DMS53 (cell line): ENCODE data around the gene ROMO1.
"Not testable (repeated sequence)": the region's sequence is repeated elsewhere in the genome, so short reads cannot be mapped to it uniquely, and the experiment has no call there.

Experiments
- DNase-seq: peaks from one replicate; lab custom pipeline; 2025; lab: John Stamatoyannopoulos, UW

Gene ROMO1

GRCh38 chr20:35681960-35682359 is 17.2 kb upstream of the ROMO1 start:
- no peak for DNase-seq

DNA sequence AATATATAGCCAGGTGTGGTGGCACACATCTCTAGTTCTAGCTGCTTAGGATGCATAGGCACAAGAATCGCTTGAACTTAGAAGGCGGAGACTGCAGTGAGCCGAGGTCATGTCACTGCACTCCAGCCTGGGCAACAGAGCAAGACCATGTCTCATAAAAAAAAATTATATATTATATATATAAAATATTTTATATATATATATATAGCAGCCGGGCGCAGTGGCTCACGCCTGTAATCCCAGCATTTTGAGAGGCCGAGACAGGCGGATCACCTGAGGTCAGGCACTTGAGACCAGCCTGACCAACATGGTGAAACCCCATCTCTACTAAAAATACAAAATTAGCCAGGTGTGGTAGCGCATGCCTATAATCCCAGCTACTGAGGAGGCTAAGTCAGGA is 13.8 kb upstream of the ROMO1 start:
- DNase-seq, result not testable (repeated sequence)

DNA sequence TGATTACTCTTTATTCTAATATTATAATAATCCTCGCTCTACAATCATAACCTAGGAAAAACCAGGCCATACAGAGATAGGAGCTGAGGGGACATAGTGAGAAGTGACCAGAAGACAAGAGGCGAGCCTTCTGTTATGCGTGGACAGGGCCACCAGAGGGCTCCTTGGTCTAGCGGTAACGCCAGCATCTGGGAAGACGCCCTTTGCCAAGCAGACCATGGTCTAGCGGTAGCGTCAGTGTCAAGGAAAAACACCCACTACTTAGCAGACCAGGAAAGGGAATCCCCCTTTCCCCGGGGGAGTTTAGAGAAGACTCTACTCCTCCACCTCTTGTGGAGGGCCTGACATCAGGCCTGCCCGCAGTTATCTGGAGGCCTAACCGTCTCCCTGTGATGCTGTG is 12.3 kb upstream of the ROMO1 start:
- peak; percentile 40 for DNase-seq

GRCh38 chr20:35690265-35690664 is 8.9 kb upstream of the ROMO1 start:
- DNase-seq, result no peak

DNA sequence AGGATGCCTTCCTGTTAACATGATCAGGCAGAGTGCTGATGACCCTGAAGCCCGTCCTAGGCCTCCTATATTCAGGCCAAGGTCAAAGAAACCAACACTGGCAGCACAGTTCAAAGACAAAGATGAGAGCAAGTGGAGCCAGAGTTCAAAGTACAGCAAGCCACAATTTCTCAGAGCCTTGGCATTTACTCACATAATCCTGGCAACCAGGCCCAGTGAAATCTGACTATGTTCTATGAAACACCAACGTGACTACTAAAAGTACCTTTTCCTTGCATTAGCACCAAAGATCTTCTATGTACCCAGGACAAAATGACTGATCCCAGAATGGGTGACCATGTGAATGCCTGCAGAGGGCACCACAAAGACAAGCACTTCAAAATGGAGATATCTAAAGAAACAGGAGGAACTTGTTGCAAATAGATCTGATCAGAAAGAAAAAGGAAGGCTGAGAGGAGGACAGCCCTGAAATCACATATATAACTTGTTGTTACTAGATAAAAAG is 3.9 kb upstream of the ROMO1 start:
- DNase-seq, result no peak

GRCh38 chr20:35695978-35696377 is 3.2 kb upstream of the ROMO1 start:
- no peak for DNase-seq

- DNase-seq, result no peak
Measured at GRCh38 chr20:35697696-35698297, 1.4 kb upstream of the ROMO1 start.

GRCh38 chr20:35698298-35699126 is 693 bp upstream of the ROMO1 start:
- peak; percentile 63 for DNase-seq

- peak; percentile 43 for DNase-seq
Measured at GRCh38 chr20:35699957-35700624, 886 bp downstream of the ROMO1 start.

DNA sequence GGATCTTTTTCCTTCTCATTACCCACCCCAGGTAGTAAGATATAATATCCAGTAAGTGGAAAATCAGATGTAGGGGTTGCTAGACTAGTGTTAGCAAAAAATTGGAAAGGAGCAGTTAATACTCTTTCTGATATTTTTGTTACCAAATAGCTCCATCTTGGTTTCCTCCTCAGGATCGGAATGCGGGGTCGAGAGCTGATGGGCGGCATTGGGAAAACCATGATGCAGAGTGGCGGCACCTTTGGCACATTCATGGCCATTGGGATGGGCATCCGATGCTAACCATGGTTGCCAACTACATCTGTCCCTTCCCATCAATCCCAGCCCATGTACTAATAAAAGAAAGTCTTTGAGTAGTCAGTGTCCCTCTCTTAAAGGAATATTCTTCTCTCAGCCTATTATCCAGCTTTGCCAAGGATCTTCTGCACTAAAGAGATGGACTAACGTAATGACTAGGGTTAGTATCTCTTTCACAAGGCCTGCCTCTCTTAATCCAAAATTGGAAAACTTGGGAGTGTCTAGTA is 1.5 kb downstream of the ROMO1 start:
- DNase-seq, result no peak

- no peak for DNase-seq
Measured at GRCh38 chr20:35702051-35702823, 3.0 kb downstream of the ROMO1 start.

DNA sequence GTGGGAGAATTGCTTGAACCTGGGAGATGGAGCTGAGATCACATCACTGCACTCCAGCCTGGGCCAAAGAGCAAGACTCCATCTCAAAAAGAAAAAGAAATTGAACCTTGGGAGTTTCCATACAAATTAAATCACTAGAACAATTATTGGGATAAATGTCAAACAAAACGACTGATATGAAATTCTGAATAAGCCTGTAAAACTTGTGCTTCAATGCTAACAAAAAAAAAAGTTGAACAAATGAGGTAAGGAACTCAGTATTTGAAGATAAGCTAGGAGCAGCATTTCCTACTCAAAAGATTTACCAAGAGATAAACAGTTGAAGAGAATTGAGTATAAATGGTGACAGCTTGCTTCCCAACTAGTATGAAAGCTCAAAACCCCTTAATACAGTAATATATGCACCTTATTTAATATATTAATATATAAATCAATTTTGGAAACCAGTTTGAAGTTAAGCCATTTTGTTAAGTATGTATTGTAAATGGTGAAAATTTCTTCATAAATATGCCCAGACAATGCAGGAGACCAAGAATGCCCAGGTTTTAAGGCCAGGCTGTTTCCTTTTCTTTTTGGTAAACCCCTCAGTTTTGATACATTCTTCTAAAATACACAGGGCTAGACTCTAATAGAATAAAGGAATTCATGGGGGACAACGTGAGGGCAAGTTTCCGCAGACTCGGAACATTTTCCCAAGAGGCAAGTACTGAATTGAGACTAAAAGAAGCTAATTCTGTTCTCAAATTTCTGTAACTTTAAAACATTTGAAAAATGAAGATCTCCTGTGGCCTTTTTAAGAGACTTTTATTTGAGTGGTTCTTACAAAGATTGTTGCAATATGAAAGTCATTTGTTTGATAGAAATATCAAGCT is 3.9 kb downstream of the ROMO1 start:
- no peak for DNase-seq

DNA sequence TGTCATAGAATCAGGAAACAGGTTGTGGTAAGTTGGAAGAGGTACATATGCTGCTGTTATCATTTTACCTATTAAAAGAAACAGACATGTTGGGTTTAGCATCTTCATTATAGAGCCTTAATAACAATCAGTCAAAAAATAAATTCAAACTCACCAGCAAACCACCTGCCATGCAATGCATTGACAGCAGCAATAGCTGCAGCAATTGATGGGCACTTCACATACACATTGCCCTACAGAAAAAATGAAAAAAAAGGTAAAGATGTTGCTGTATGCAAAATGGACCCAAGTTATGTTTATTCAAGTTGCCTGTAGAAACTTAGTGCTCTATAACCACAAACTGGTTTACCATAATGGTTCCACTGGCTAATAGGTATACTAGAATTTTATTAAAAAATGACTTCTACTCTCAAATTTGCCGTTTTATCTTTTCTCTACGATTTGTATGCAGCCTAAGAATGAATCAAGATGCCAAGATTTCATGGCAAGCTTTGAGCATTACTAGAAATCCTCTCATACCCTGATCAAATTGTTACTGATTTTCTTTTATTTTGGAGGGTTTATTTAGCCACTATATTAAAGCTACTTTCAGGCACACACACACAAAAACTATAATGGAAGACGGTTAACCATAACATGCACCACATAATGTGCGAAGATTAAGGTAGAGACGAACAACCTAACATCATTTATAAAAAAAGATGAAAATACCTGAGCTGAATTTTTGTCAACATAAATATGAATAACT is 5.5 kb downstream of the ROMO1 start:
- DNase-seq, result no peak

- not testable (repeated sequence) for DNase-seq
Measured at GRCh38 chr20:35705894-35706293, 6.7 kb downstream of the ROMO1 start.

GRCh38 chr20:35706591-35707529 is 7.7 kb downstream of the ROMO1 start:
- not testable (repeated sequence) for DNase-seq

DNA sequence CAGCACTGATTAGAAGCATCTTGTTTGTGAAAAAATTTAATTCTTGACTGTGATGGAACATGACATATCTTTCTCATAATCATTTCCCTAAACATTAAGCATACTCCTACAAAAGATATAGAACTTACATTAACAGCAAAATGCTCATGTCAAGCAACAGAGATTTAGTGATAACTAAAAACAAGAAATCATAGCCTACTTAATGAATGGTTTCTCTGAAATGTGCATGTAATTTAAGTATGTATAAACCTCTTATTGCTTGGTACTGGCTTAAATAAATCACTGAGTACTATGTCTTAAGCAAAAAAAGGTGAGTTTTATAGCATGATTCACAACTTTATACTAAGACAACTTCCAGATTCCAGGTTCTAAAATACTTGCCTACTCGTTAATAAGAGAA is 9.3 kb downstream of the ROMO1 start:
- no peak for DNase-seq

DNA sequence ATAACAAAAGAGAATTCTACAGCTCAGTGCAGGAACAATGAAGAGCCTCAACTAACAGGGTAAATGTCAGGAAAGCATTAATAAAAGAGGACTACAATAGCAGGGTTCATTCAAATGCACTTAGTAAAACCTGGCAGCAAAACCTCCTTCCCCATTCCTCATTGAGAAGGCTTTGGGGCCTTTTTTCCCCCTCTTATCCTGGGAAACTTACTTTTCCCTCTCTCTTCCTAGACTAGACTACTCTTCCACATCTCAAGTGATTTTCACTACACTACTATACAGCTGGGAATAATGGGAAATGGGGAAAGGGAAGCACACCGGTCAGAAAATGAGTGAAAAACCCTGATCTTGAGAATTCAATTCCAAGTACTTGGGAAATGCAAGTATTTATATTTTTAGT is 10.1 kb downstream of the ROMO1 start:
- no peak for DNase-seq

- no peak for DNase-seq
Measured at GRCh38 chr20:35710039-35710438, 10.8 kb downstream of the ROMO1 start.
